Glomerular endothelial cell (primary cell): ENCODE measurements around the gene GAK. TPM values are rescaled to one million over a fixed set of nuclear protein-coding genes. Genes with fewer than 3 reads are reported as not detected.

Experiments used
- total RNA-seq: library from RNA; depleted of rRNA; stranded (reverse); fragments of >200 nt; gene quantifications from 2 replicates; pipeline ENCODE4 v1.2.3, GENCODE V29; 2015

Gene GAK
- total RNA-seq, 1 donor from 2014 or later: 176 TPM

Other genes with a start within 250 kb of the GAK start
- 6.9 and 10.0 TPM in 2 replicates for gene SLC49A3, start 243.2 kb downstream of the GAK start, total RNA-seq
- gene PCGF3, start 226.5 kb downstream of the GAK start, total RNA-seq: 69.2 and 84.1 TPM in 2 replicates
- 0.29 TPM in 1 of 2 replicates, not detected in the other for gene CPLX1, start 106.2 kb downstream of the GAK start, total RNA-seq
- gene TMEM175, start 144 bp upstream of the GAK start, total RNA-seq: 20.2 and 29.3 TPM in 2 replicates
- gene DGKQ, start 41.3 kb upstream of the GAK start, total RNA-seq: 19.8 and 21.9 TPM in 2 replicates
- 32.3 and 47.9 TPM in 2 replicates for gene IDUA, start 54.7 kb upstream of the GAK start, total RNA-seq
- 0.05 and 0.41 TPM in 2 replicates for gene SLC26A1, start 61.1 kb upstream of the GAK start, total RNA-seq
- gene FGFRL1, start 79.3 kb upstream of the GAK start, total RNA-seq: 22.3 and 27.7 TPM in 2 replicates
- 0.29 and 4.9 TPM in 2 replicates for gene RNF212, start 181.2 kb upstream of the GAK start, total RNA-seq
- 4.6 and 5.1 TPM in 2 replicates for gene SPON2, start 240.3 kb upstream of the GAK start, total RNA-seq